Mucosa of descending colon (tissue), 3 donors: ENCODE measurements around the gene OAS1. TPM values are rescaled to one million over a fixed set of nuclear protein-coding genes. Genes with fewer than 3 reads are reported as not detected.

ENCODE experiments used
- ATAC-seq: fragments of 200-7000 bp; cut with Tn5 transposase; one replicate; pipeline ENCODE4 v1.9.1; 2020; ENCODE audit warnings: mild to moderate bottlenecking, moderate library complexity
- DNase-seq, 3 donors: peaks; one replicate each; pipeline ENCODE4 v3.0.0-alpha.2; 2020
- H3K36me3 ChIP-seq: fragments of 200-600 bp; one replicate; pipeline ENCODE4 v1.8.0; 2021; ENCODE audit warnings: low read depth, mild to moderate bottlenecking
- H3K4me1 ChIP-seq: fragments of 200-600 bp; one replicate; pipeline ENCODE4 v1.8.0; 2021; ENCODE audit warnings: low read depth, mild to moderate bottlenecking
- H3K4me3 ChIP-seq: fragments of 200-600 bp; one replicate; pipeline ENCODE4 v1.8.0; 2021; ENCODE audit warnings: mild to moderate bottlenecking
- H3K9me3 ChIP-seq: fragments of 200-600 bp; one replicate; pipeline ENCODE4 v1.8.0; 2021; ENCODE audit warnings: mild to moderate bottlenecking
- intact Hi-C, 2 donors: fragments of 100-400 bp; cut with DNase I in 1 of 2; cut with micrococcal nuclease in 1 of 2; formaldehyde crosslinking; loops; one replicate each; pipeline versions ENCODE4 v1.11.0 to v1.11.1; 2022; cut with DNase I, micrococcal nuclease
- total RNA-seq, 3 donors: library from RNA; stranded (reverse); fragmentation: NEBNext Ultra II Directional in 2 of 3; extraction: Animal tissue kit (Norgen Biotek cat#: 25700) in 2 of 3; gene quantifications; one replicate each; pipeline versions ENCODE4 v1.2.1 to v1.2.4, GENCODE V29; 2021 to 2023
- TF ChIP-seq, protein P1 (sequence below): fragments of 200-600 bp; IDR thresholded peaks from one replicate; pipeline ENCODE4 v1.8.0; 2022; ENCODE audit warnings: antibody characterized with exemption, mild to moderate bottlenecking
- donor health status: DM: no; HTN: no; CAD: no; lungs with moderate emphysema.
- donor health status: DM: no; HTN: no; CAD: no.
- donor health status: DM: no; HTN: yes; CAD: no.

OAS1 gene
- total RNA-seq, 3 donors from 2014 or later = 67.9 to 162 (median 103) TPM

- TF ChIP-seq, protein P1, sequence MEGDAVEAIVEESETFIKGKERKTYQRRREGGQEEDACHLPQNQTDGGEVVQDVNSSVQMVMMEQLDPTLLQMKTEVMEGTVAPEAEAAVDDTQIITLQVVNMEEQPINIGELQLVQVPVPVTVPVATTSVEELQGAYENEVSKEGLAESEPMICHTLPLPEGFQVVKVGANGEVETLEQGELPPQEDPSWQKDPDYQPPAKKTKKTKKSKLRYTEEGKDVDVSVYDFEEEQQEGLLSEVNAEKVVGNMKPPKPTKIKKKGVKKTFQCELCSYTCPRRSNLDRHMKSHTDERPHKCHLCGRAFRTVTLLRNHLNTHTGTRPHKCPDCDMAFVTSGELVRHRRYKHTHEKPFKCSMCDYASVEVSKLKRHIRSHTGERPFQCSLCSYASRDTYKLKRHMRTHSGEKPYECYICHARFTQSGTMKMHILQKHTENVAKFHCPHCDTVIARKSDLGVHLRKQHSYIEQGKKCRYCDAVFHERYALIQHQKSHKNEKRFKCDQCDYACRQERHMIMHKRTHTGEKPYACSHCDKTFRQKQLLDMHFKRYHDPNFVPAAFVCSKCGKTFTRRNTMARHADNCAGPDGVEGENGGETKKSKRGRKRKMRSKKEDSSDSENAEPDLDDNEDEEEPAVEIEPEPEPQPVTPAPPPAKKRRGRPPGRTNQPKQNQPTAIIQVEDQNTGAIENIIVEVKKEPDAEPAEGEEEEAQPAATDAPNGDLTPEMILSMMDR = no peak
- Histone ChIP-seq H3K4me1 (peaks cover 3% of the 10 kb centered on the region), H3K36me3 (no peaks in the 10 kb centered on the region), H3K9me3 (no peaks in the 10 kb centered on the region), H3K4me3 (no peak overlapping the region)
- intact Hi-C loops = no loop called here
- DNase-seq = no peak
- no peak for ATAC-seq
Measured at GRCh38 chr12:112944024-112944690, 37.4 kb downstream of the OAS1 start.

DNA sequence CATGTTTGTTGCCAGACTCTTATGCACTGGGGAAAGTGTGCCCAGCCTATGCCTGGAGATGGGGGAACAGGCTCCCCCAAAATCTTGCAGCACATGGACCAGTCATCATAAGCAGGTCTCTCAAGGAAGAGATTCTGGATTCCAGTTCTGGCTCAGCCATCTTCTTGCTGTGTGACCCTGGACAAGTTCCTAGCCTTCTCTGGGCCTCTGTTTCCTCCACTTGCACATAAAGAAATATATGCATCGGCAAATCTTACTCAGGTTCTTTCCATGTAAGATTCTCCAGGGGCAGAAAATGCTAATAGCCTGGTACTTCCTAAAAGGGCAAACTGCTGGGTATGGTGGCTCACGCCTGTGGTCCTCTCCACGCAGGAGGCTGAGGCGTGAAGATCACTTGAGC is 38.8 kb downstream of the OAS1 start:
- intact Hi-C loops = no loop called here
- TF ChIP-seq, protein P1 = no peak
- no peaks in the 10 kb centered on the region for H3K4me1 ChIP-seq
- no peaks in the 10 kb centered on the region for H3K36me3 ChIP-seq
- no peak overlapping the region for H3K4me3 ChIP-seq
- DNase-seq (no peak), ATAC-seq (no peak)
- no peaks in the 10 kb centered on the region for H3K9me3 ChIP-seq

GRCh38 chr12:112946236-112947000 is 39.7 kb downstream of the OAS1 start:
- no peak for ATAC-seq
- intact Hi-C loops = no loop called here
- no peaks in the 10 kb centered on the region for H3K36me3 ChIP-seq
- no peaks in the 10 kb centered on the region for H3K4me1 ChIP-seq
- TF ChIP-seq, protein P1 = no peak
- H3K4me3 ChIP-seq = no peak overlapping the region
- no peaks in the 10 kb centered on the region for H3K9me3 ChIP-seq
- DNase-seq = no peak

- no peak for ATAC-seq
Measured at GRCh38 chr12:112947314-112947713, 40.6 kb downstream of the OAS1 start.

GRCh38 chr12:112947761-112948160 is 41.0 kb downstream of the OAS1 start:
- H3K36me3 ChIP-seq = no peaks in the 10 kb centered on the region

More at GRCh38 chr12:112947314-112947713, 40.6 kb downstream of the OAS1 start:
- Histone ChIP-seq H3K4me1 (no peaks in the 10 kb centered on the region), H3K4me3 (no peak overlapping the region), H3K36me3 (no peaks in the 10 kb centered on the region), H3K9me3 (no peaks in the 10 kb centered on the region)
- TF ChIP-seq, protein P1 = no peak
- intact Hi-C loops = no loop called here
- DNase-seq = no peak

More at GRCh38 chr12:112947761-112948160, 41.0 kb downstream of the OAS1 start:
- DNase-seq (no peak), ATAC-seq (no peak)
- H3K4me1 ChIP-seq = no peaks in the 10 kb centered on the region
- no peaks in the 10 kb centered on the region for H3K9me3 ChIP-seq
- H3K4me3 ChIP-seq = no peak overlapping the region
- TF ChIP-seq, protein P1 = no peak
- intact Hi-C loops = no loop called here
